Measurements from ENCODE around the gene MKS1.

MKS1 gene

DNA sequence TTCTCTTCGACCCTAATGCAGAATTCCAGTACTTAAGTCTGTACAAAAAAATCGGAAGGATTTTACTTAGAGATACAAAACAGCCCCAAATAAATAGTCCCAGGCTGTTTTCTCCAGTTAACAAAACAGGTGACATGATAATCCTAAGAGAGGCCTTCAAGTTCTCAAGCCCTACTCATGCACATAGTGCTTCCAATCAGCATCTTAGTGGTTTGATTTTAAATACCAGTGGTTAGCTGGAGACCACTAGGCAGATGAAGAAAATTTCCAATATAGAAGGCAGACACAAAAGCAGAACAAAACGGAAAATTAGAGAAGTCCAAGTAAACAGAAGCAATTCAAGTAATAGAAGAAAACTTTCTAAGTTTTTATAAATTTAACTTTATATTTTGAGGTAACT, 57.5 kb downstream of the MKS1 start:
- no peak for DNase-seq (ENCODE audit: low read depth)

GRCh38 chr17:58158181-58158580, 60.9 kb downstream of the MKS1 start:
- DNase-seq (ENCODE audit: low read depth) = no peak

GRCh38 chr17:58156839-58157803, 61.9 kb downstream of the MKS1 start:
- DNase-seq (ENCODE audit: low read depth) = no peak
